Heart left ventricle (tissue), 16 donors: ENCODE measurements around the gene USP34. TPM values are rescaled to one million over a fixed set of nuclear protein-coding genes. Genes with fewer than 3 reads are reported as not detected.
"Not testable (repeated sequence)": the region's sequence is repeated elsewhere in the genome, so short reads cannot be mapped to it uniquely, and the experiment has no call there.

Experiments used
- ATAC-seq, 4 donors: fragments of 200-7000 bp; cut with Tn5 transposase; one replicate each; pipeline ENCODE4 v1.9.1; 2020 to 2022; ENCODE audit warnings: moderate library complexity in 4 of 4, mild to moderate bottlenecking in 3 of 4, moderate number of reproducible peaks in 1 of 4
- DNase-seq, 5 donors: peaks; one replicate each; pipeline ENCODE4 v3.0.0-alpha.2; 2020
- H3K27ac ChIP-seq, 12 donors: fragments of 200-600 bp; sonication (generic) in 4 of 12; one replicate each; pipeline versions ENCODE4 v1.5.0 to v1.8.0; 2016 to 2022; ENCODE audit warnings: mild to moderate bottlenecking in 2 of 12
- H3K27me3 ChIP-seq, 9 donors: fragments of 200-600 bp; sonication (generic) in 2 of 9; one replicate each; pipeline versions ENCODE4 v1.5.1 to v1.8.0; 2016 to 2022; ENCODE audit warnings: mild to moderate bottlenecking in 3 of 9
- H3K36me3 ChIP-seq, 9 donors: fragments of 200-600 bp; sonication (generic) in 2 of 9; one replicate each; pipeline versions ENCODE4 v1.5.0 to v1.8.0; 2018 to 2022; ENCODE audit warnings: mild to moderate bottlenecking in 2 of 9
- H3K4me1 ChIP-seq, 12 donors: fragments of 200-600 bp; sonication (generic) in 4 of 12; one replicate each; pipeline versions ENCODE4 v1.5.0 to v1.8.0; 2016 to 2022; ENCODE audit warnings: mild to moderate bottlenecking in 3 of 12
- H3K4me3 ChIP-seq, 12 donors: fragments of 200-600 bp; sonication (generic) in 4 of 12; one replicate each; pipeline versions ENCODE4 v1.5.0 to v1.8.0; 2017 to 2022; ENCODE audit warnings: mild to moderate bottlenecking in 9 of 12, moderate library complexity in 4 of 12
- H3K9me3 ChIP-seq, 12 donors: fragments of 200-600 bp; sonication (generic) in 4 of 12; one replicate each; pipeline versions ENCODE4 v1.5.0 to v1.8.0; 2016 to 2022; ENCODE audit warnings: mild to moderate bottlenecking in 1 of 12
- CTCF ChIP-seq, 12 donors: fragments of 200-600 bp; sonication (generic) in 4 of 12; IDR thresholded peaks; one replicate each; pipeline versions ENCODE4 v1.5.0 to v1.8.0; 2018 to 2022; ENCODE audit warnings: antibody characterized with exemption in 12 of 12, mild to moderate bottlenecking in 5 of 12
- POLR2A ChIP-seq, 2 donors: fragments of 450-650 bp; IDR thresholded peaks; one replicate each; pipeline ENCODE4 v1.6.1; 2017; ENCODE audit warnings: antibody characterized with exemption in 2 of 2, mild to moderate bottlenecking in 2 of 2, moderate library complexity in 2 of 2
- WGBS, 4 donors: extraction: QIAGEN DNeasy Blood & Tissue Kit in 2 of 4; methylation state at CpG; one replicate each; pipeline versions ENCODE4 v1.1.5 to v1.1.7; 2013 to 2018; 5-methylcytosine and 5-hydroxymethylcytosine counted together
- intact Hi-C, 10 donors: fragments of 100-400 bp; cut with DNase I; formaldehyde crosslinking; loops; one replicate each; pipeline versions ENCODE4 v1.11.1 to v1.14.2; 2022
- polyA plus RNA-seq, 2 donors: library from polyadenylated mRNA; stranded (reverse); fragments of 200-250 nt; gene quantifications; one replicate each; pipeline ENCODE4 v1.2.3, GENCODE V29; 2013
- total RNA-seq, 9 donors: library from RNA; depleted of rRNA in 2 of 9; stranded (reverse); fragments of >200 nt in 2 of 9; fragmentation: NEBNext Ultra II Directional in 3 of 9; extraction: Animal tissue kit (Norgen Biotek cat#: 25700) in 3 of 9; gene quantifications; one replicate each; pipeline versions ENCODE4 v1.1.0 to v1.2.4, GENCODE V29; 2016 to 2023
- donor health status: ischemic (EF 13 %, LVEDD 7.1; RV severe dilation, severe dysfunction).
- donor health status: healthy with polysubstance abuse.
- donor health status: DM: no; HTN: yes; CAD: no.
- donor health status: DM: no; HTN: no; CAD: no.
- donor health status: ischemic (EF 25% LVEDD 6.9; RV normal size, moderate dysfunction).
- donor health status: ischemic (EF 25% LVEDD 5.7; RV mildly dilated, moderate dysfunction).
- donor health status: healthy.
- donor health status: DM: yes; HTN: yes; CAD: no.
- donor health status: ischemic (EF 35%, LVEDD 5.7; RV mildly dilated, moderate dysfunction).
- donor health status: nonischemic (EF 11% LVEDD 7.7; RV severe dilation, severe dysfunction).
- donor health status: DM: yes; HTN: yes; CAD: no.
- donor health status: PGD.
- donor health status: ischemic (EF 29% LVEDD 5.4; RV normal size, mild dysfunction).
- donor health status: nonischemic (EF 23%, LVEDD 6.1; RV moderate dilation, normal function).

Gene USP34
- total and polyA plus RNA-seq, 11 donors: 33.3 to 82.8 (median 60.6) TPM

- no peak for ATAC-seq
- H3K36me3 ChIP-seq: peaks cover 0 to 100% (median 86%) of the 10 kb centered on the region in 9 donors
These were observed 256.7 kb downstream of the USP34 start for GRCh38 chr2:61214171-61214570.

GRCh38 chr2:61210332-61210981, 260.4 kb downstream of the USP34 start:
- intact Hi-C loops: no loop called here
- no peak for TF ChIP-seq POLR2A (IDR thresholded peaks at IDR 0.05)
- TF ChIP-seq CTCF (IDR thresholded peaks at IDR 0.05): no peak
- 88 to 94% (median 93%) methylated on average over 5 of the region's 5 CpGs for WGBS, 4 donors
- H3K27ac ChIP-seq: peak overlapping the region in 2 of 12 donors; percentile 20
- no peaks in the 10 kb centered on the region for H3K4me1 ChIP-seq
- DNase-seq (no peak), ATAC-seq (peak; percentile 42 to 59 (median 50))
- H3K9me3 ChIP-seq: no peaks in the 10 kb centered on the region
- H3K27me3 ChIP-seq: no peaks in the 10 kb centered on the region
- H3K36me3 ChIP-seq: peaks cover 0 to 100% (median 96%) of the 10 kb centered on the region in 9 donors
- H3K4me3 ChIP-seq: no peak overlapping the region

More at GRCh38 chr2:61214171-61214570, 256.7 kb downstream of the USP34 start:
- Histone ChIP-seq H3K27ac (no peak overlapping the region), H3K9me3 (no peaks in the 10 kb centered on the region), H3K4me3 (no peak overlapping the region), H3K27me3 (no peaks in the 10 kb centered on the region), H3K4me1 (no peaks in the 10 kb centered on the region)
- TF ChIP-seq POLR2A (IDR thresholded peaks at IDR 0.05): no peak
- TF ChIP-seq CTCF (IDR thresholded peaks at IDR 0.05): no peak
- WGBS, 4 donors: 93 to 95% (median 93%) methylated on average over 4 of the region's 4 CpGs
- no peak for DNase-seq
- intact Hi-C loops: no loop called here

GRCh38 chr2:61205132-61205531, 265.8 kb downstream of the USP34 start:
- Histone ChIP-seq H3K36me3 (peaks cover 0 to 100% (median 97%) of the 10 kb centered on the region in 9 donors), H3K4me1 (no peaks in the 10 kb centered on the region), H3K9me3 (no peaks in the 10 kb centered on the region), H3K27me3 (no peaks in the 10 kb centered on the region), H3K27ac (no peak overlapping the region), H3K4me3 (no peak overlapping the region)
- ATAC-seq: no peak
- 89 to 91% (median 91%) methylated on average over 7 of the region's 7 CpGs for WGBS, 4 donors
- intact Hi-C loops: no loop called here
- TF ChIP-seq CTCF (IDR thresholded peaks at IDR 0.05): no peak
- no peak for DNase-seq

GRCh38 chr2:61196671-61197070, 274.2 kb downstream of the USP34 start:
- no peak for DNase-seq
- WGBS, 4 donors: 76 to 83% (median 81%) methylated on average over 7 of the region's 7 CpGs
- Histone ChIP-seq H3K27ac (peak overlapping the region in 1 of 12 donors; percentile 3), H3K36me3 (peaks cover 0 to 73% (median 60%) of the 10 kb centered on the region in 9 donors), H3K27me3 (no peaks in the 10 kb centered on the region), H3K4me3 (no peak overlapping the region), H3K4me1 (peaks cover 0 to 12% (median 5%) of the 10 kb centered on the region in 12 donors), H3K9me3 (no peaks in the 10 kb centered on the region)
- no peak for TF ChIP-seq CTCF (IDR thresholded peaks at IDR 0.05)
- no peak for TF ChIP-seq POLR2A (IDR thresholded peaks at IDR 0.05)
- peak in 1 of 4 donors; percentile 43 for ATAC-seq
- intact Hi-C loops: no loop called here

- WGBS, 4 donors: 91 to 95% (median 93%) methylated on average over 15 of the region's 15 CpGs
- H3K27me3 ChIP-seq, H3K9me3 ChIP-seq, H3K4me3 ChIP-seq, H3K27ac ChIP-seq, ATAC-seq, intact Hi-C loops: not testable (repeated sequence)
- DNase-seq: peak in 1 of 5 donors; percentile 40
- H3K4me1 ChIP-seq: peaks cover 0 to 12% (median 5%) of the 10 kb centered on the region in 12 donors
- peaks cover 0 to 72% (median 61%) of the 10 kb centered on the region in 9 donors for H3K36me3 ChIP-seq
These were observed 276.2 kb downstream of the USP34 start for GRCh38 chr2:61194646-61195045.
